DMS53 (cell line): Measurements from ENCODE around the gene ZMIZ1.
A peak's percentile ranks its signal among the peaks of the same experiment; 100 is the strongest.

Experiments used
- DNase-seq: peaks from one replicate; lab custom pipeline; 2025; lab: John Stamatoyannopoulos, UW

Gene ZMIZ1

DNA sequence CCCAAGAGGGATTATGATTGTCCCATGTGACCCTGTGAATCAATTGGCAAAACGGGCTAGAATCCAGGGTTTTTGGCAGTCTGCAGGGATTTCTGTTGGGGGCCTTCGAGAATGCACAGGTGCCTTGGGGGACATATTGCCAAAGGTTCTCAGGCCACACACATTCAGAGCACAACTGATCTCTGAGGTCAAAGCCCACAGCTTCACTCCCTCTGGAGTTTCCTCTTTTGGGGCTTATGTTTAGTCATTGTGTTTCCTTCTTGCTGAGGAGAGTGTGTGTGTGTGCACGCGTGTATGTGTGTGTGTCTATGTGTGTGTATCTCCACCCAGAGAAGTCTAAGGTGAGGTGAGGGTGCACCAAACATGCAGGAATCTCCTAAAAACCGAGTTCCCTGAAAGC lies 287.3 kb downstream of the ZMIZ1 start:
- no peak for DNase-seq

DNA sequence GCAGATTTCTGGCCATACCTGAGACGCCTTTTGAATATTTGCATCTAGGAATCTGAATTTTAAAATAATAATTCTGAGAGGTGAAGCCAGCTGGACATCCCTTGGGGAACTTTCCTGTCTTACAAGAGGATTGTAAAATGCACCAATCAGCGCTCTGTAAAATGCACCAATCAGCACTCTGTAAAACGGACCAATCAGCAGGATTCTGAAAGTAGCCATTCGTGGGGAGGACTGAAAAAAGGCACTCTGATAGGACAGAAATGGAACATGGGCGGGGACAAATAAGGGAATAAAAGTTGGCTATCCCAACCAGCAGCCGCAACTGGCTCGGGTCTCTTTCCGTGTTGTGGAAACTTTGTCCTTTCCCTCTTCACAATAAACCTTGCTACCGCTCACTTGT lies 288.4 kb downstream of the ZMIZ1 start:
- no peak for DNase-seq

DNA sequence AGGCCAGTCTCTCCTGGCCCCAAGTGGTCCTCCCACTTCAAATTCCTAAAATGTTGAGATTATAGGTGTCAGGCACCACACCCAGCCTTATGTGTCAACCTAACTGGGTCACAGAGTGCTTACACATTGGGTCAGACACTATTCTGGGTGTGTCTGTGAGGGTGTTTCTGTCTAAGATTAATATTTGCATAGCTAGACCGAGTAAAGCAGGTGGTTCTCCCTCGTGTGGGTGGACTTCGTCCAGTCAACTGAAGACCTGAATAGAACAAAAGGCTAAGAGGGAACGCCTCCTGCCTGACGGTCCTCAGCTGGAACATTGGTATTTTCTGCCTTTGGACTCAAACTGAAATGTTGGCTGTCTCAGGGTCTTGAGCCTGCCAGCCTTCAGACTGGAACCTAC lies 290.0 kb downstream of the ZMIZ1 start:
- peak; percentile 81 for DNase-seq

DNA sequence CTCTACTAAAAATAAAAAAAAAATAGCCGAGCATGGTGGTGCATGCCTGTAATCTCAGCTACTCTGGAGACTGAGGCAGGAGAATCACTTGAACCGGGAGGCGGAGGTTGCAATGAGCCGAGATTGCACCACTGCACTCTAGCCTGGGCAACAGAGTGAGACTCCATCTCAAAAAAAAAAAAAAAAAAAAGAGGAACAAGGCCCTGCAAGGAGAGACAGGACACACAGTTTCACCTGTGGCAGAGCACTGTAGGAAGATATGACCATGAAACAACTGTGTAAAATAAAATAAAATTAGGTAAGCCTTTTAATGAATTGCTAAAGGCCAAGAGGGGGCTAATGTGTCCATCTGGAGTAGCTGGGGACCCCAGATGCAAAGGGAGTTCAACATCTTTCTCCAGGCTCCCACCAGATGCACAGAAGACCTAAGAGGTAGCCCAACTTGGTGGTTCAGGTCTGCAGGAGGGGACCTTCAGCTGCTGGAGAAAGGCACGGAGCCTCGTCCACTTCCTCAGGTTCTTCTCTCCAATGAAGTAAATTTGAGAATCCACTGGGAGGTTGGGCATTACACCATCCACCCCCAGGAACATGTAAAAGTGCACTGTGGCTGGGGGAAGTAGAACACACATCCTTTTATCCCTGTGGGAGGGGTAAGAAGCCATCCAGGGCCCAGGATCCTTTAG lies 291.2 kb downstream of the ZMIZ1 start:
- no peak for DNase-seq

DNA sequence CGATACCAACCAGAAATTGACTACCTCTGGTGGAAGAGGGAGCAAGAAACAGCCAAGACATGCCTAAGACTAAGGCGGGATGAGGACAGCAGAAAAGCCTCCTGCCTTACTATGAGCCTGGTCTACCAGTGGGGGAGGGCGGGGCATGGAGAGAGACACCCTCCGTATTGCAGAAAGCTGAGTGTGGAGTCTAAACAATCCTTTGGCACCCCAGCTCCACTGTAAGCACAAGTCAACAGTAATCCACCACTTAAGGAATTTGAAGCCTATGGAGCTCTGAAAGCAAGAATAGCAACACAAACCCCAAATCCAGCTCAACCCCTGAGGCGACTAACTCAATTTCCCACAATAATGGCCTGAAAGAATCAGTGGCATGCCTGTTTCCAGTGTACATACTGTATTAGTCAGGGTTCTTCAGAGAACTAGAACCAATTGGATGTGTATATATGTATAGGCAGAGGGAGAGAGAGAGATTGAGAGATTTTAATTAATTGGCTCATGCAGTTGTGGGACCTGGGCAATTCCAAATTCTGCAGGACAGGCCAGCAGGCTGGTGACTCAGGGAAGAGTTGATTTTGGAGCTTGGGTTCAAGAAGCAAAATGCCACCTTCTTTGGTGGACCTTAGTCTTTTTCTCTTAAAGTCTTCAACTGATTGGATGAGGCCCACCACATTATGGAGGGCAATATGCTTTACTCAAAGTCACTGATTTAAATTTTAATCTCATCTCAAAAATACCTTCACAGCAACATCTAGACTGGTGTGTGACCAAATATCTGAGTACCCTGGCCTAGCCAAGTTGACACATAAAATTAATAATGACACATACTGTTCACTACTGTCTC lies 292.0 kb downstream of the ZMIZ1 start:
- no peak for DNase-seq

DNA sequence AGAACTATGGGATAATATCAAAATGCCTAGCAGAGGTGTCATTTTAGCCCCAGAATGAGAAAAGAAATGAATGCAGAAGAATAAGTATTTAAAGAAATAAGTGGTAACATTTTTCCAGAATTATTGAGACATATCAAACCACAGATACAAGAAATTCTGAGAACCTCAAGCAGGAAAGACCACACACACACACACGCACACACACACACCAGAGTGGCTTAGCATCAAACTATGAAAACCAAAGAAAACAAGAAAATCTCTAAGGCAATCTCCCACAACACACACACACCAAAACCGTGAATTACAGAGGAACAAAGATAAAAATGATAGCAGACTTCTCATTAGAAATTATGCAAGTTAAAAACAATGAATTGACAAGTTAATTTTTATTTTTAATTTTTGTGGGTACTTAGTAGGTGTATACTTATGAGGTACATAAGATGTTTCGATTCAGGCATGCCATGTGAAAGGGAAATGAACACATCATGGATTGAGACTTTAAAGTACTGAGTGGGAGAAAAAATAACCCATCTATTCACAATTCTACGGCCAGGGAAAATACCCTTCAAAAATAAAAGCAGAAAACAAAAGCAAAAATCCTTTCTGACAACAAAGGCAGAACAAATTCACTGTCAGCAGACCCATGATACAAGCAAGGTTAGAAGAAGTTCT lies 293.1 kb downstream of the ZMIZ1 start:
- DNase-seq, result no peak
